Sigmoid colon (tissue), 4 donors: ENCODE results near the gene ADCY7.

Experiments
- EP300 ChIP-seq, 4 donors: sonication (generic); formaldehyde crosslinking; IDR thresholded peaks; one replicate each; pipeline ENCODE4 v1.6.1; 2017; ENCODE audit warnings: antibody characterized with exemption in 4 of 4
- POLR2AphosphoS5 ChIP-seq, 4 donors: sonication (generic); formaldehyde crosslinking; IDR thresholded peaks; one replicate each; pipeline ENCODE4 v1.6.1; 2017; ENCODE audit warnings: antibody characterized with exemption in 4 of 4
- TF ChIP-seq, protein P1 (sequence below), 4 experiments: fragments of 450-650 bp in 3 of 4; fragments of 200-600 bp in 1 of 4; IDR thresholded peaks; one replicate each; pipeline ENCODE4 v1.5.1; 2016 to 2019; ENCODE audit warnings: antibody characterized with exemption in 4 of 4, mild to moderate bottlenecking in 3 of 4, moderate library complexity in 2 of 4

- TF ChIP-seq, protein P1, sequence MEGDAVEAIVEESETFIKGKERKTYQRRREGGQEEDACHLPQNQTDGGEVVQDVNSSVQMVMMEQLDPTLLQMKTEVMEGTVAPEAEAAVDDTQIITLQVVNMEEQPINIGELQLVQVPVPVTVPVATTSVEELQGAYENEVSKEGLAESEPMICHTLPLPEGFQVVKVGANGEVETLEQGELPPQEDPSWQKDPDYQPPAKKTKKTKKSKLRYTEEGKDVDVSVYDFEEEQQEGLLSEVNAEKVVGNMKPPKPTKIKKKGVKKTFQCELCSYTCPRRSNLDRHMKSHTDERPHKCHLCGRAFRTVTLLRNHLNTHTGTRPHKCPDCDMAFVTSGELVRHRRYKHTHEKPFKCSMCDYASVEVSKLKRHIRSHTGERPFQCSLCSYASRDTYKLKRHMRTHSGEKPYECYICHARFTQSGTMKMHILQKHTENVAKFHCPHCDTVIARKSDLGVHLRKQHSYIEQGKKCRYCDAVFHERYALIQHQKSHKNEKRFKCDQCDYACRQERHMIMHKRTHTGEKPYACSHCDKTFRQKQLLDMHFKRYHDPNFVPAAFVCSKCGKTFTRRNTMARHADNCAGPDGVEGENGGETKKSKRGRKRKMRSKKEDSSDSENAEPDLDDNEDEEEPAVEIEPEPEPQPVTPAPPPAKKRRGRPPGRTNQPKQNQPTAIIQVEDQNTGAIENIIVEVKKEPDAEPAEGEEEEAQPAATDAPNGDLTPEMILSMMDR (IDR thresholded peaks at IDR 0.05), result no peak
- TF ChIP-seq POLR2AphosphoS5 (IDR thresholded peaks at IDR 0.05) (no peak), EP300 (IDR thresholded peaks at IDR 0.05) (no peak)
Observed at GRCh38 chr16:50291719-50292565, 25.6 kb downstream of the ADCY7 start.
